HG02571 (cell line): Measurements from ENCODE around the gene LYST.
"Not testable (repeated sequence)": the region's sequence is repeated elsewhere in the genome, so short reads cannot be mapped to it uniquely, and the experiment has no call there.

Experiments
- ATAC-seq: cut with Tn5 transposase; IDR thresholded peaks from one replicate; pipeline ENCODE4 v1.9.1; 2021; ENCODE audit warnings: mild to moderate bottlenecking, moderate library complexity; ENCODE audit not compliant: unreplicated experiment

Gene LYST

DNA sequence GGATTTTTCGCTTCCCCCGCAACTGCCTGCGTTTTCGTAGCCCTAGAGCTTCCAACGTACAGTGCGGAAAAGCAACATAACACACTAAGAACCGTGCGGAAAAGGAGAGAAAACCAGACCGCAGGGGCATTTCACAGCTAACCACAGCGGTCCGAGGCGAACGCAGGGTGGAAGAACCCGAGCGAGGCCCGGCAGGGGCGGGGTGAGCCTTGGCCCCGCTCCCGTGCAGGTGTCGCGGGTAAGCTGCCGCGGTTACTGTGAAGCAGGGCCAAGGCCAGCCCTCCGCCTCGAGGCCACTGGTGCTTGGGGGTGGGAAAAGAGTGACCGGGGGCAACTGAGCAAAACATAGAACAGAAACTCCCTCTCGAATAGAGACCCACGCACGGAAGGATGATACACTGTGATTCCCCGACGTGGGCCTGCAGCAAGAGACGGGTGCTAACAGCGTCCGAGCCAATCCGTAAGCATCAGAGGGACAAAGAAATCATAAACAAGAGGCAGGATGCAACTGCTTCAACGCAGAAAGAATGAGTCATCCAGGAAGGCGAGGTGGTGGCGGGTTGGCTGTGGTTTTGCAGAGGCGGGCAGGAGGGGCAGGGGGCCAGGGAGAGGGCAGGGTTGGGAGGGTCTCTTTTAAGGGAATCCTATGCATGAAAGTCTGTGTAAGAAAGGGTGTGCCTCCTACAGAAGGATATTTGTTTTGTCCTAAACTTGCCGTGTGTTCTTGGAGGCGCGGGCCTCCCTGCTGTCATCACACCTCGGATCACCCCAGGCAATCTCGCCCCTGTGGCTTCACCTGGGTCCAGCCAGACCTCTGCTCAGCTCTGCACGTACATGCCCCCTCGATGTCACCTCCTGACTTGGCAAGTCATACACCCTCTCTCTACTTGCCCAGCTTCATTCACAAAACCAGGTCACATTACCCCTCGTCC, 224.4 kb downstream of the LYST start:
- peak; percentile 49 for ATAC-seq

DNA sequence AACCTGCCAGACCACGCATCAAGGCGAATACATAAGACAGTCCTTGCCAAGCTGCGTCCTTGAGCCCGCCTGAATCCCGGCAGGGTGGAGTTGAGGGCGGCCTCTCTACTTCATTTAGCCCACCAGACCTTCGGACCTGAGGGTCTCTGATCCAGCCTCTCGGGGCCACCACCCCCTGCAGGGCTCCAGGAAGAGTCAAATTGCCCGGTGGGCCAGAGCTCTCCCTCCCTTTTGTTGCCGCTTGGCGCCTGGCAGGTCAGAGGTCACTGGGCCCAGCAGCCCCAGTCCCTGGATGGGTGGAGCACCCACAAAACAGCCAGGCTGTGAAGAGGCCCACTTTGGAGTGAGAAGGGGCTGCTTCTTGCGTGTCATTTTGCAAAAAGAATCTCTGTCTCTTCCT, 226.1 kb downstream of the LYST start:
- ATAC-seq: no peak

GRCh38 chr1:235639226-235640205, 227.2 kb downstream of the LYST start:
- ATAC-seq: no peak

DNA sequence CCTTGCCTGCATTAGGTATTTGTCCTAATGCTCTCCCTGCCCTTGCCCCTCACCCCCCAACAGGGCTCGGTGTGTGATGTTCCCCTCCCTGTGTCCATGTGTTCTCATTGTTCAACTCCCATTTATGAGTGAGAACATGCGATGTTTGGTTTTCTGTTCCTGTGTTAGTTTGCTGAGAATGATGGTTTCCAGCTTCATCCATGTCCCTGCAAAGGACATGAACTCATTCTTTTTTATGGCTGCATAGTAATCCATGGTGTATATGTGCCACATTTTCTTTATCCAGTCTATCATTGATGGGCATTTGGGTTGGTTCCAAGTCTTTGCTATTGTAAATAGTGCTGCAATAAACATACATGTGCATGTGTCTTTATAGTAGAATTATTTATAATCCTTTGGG, 228.1 kb downstream of the LYST start:
- not testable (repeated sequence) for ATAC-seq

DNA sequence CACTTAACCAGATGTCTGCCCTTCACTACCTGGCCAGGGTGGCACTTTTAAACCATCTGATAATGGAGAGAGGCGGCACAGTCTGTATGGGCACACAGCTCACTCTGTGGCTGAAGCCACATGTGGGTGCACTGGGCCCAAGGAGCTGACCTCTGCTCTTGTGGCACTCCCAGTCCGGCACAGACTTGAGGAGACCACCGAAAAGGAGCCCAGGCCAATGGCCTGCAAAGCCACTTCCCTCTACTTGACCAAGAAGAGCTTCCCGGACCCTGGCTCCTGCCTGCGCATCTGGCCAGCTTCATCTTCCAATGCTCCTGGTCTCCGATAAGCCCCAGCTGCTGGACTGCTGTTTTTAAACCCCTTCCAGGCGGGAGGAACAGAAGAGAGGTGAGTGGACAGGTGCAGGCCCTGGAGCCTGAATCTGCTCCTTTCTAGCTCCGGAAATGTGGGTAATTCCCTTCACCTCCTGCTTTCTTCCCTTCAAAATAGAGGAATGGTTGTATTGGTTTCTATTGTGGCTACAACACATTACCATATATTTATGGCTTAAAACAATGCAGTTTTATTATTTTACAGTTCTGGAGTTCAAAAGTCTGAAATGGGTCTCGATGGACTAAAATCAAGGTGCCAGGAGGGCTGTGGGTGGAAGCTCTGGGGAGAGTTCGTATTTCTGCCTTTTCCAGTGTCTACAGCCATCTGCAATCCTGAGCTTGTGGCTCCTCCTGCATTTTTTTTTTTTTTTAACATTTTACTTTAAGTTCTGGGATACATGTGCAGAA, 228.8 kb downstream of the LYST start:
- ATAC-seq: no peak

DNA sequence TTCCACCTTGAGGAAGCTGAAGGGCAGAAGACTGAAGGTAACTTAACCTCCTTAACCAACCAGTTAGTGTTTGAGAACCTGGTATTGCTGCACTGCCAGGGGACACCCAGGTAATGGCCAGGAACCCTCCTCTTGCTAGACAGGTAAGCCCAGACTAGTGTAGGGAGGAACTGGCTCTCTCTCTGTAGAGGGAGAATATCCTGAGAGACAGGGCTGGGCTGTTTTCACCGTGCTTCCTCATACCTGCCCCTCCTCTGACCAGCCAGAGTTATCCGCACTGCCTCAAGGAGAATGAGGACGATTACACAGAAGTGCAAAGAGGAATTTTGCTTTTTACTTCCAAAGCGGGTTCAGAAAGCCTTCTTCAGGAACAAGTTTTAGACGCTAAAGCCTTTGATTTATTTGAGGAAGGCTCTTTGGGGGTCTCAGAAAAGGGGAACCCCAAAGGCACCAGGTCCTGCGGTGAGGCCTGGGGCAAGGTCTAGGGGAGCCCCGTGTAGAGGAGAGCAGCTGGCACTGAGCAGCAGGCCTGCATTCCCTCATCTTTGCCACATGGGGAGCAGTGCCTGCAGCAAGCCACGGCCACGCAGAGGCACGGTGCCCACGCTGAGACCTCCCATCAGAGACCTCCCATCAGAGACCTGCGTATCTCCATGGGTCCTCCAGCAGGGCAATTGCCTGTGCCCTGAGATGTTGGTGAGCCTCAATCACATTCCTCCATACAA, 230.6 kb downstream of the LYST start:
- ATAC-seq: no peak

GRCh38 chr1:235632506-235633401, 234.0 kb downstream of the LYST start:
- peak; percentile 66 for ATAC-seq

DNA sequence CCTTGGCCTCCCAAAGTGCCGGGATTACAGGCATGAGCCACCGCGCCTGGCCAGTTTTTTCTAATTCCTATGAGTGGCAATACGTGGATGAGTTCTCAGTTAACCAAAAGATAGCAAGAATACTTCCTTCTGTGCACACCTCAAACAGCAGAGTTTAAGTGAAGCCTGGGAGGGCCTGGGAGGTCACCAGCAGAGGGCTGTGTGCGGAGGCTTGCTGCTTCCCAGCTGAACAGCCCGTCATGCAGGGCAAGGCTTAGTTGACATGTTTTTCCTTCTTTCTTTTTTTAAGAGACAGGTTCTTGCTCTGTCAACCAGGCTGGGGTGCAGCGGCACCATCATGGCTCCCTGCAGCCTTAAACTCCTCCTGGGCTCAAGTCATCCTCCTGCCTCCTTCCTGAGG, 234.9 kb downstream of the LYST start:
- ATAC-seq: no peak

DNA sequence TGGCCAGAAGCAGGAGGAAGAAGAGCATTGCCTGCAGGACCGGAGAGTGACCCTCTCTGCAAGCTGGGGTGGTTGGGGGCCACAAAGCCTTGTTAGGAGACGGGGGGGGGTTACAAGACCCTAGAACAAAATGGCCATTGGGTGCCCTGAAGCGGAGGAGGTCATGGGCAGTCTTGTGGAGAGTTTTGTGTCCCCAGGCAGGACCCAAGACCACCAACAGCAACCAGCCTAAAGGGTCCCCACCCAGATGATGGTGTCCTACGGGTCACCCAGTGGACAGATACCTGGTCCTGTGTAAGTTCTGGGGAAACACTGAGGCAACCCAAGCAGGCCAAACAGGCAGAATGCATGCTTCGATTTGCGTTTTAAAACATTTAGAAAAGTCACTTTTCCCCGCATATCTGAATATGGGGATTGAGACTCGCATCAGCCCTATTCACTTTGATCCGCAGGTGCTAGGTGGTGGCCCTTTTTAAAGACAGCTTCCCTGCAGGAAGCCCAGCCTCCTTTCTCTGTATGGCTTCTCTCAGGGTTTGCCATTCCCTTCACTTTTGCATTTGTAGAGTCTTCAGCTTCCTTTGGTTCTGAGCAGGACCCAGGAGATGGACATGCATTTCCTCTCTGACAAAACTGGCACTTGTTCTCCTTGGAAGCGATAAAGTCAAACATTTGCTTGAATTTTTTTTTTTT, 238.2 kb downstream of the LYST start:
- no peak for ATAC-seq

- no peak for ATAC-seq
Measured at GRCh38 chr1:235625831-235626230, 240.9 kb downstream of the LYST start.

DNA sequence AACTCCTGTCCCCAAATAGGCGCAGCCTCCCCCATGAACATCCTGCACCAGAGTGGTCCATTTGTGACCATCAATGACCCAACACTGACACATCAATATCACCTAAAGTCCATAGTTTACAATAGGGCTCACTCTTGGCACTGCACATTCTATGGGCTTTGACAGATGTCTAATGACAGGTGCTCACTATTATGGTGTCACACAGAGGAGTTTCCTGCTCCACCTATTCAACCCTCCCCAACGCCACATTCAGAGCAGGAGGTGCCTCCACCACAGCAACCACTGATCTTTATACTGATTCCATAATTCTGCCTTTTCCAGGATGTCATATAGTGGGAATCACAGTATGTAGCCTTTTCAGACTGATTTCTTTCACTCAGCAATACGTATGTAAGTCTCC, 241.4 kb downstream of the LYST start:
- no peak for ATAC-seq

GRCh38 chr1:235624721-235625333, 241.9 kb downstream of the LYST start:
- ATAC-seq: no peak

DNA sequence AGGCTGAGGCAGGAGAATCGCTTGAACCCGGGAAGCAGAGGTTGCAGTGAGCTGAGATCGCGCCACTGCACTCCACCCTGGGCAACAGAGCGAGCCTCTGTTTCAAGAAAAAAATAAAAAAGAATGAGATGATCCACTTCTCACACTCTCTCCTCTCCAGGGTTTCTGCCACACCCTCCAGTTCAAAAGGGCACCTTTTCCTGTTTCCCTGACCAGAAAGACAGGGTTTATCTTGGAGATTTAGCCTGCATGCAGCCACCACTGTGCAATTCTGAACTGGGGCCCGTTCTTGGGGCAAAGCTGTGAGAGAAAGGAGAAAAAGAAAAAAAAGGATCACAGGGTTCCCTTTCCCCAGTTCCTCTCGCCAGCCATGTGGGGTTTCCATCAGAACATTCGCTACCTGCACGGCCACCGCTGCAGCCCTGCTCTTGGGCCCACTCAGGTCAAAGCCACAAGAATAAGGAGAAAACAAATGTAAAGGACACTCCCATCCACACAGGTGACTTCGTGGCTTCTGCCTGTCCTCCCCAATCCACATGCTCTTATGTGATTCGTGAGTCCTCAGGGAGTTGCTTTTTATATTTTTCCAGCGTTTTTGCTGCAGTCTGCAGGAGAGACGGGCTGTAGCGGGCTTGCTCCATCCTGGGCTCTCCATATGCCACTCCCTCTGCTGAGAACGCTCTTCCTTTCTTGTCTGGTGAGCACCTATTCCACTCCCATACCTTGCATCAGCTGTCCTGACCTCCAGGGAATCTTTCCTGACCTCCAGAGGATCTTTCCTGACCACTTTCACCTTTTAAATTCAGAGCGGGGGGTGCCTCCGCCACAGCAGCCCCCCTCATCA, 243.5 kb downstream of the LYST start:
- ATAC-seq: no peak

DNA sequence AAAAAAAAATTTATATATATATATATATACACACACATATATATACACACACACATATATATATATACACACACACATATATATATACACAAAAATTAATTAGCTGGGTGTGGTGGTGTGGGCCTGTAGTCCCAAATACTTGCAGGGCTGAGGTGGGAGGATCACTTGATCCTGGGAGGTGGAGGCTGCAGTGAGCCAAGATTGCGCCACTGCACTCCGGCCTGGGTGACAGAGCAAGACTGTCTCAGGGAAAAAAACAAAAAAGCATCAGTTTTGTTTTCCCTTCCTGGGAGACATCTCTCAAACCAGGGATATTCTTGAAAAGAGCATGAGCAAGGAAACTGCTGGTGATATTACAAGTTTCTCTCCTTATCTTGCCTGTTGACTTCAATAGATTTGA, 247.6 kb downstream of the LYST start:
- ATAC-seq: not testable (repeated sequence)

GRCh38 chr1:235617808-235618207, 248.9 kb downstream of the LYST start:
- ATAC-seq: no peak

- ATAC-seq: no peak
Measured at GRCh38 chr1:235617140-235617539, 249.6 kb downstream of the LYST start.

DNA sequence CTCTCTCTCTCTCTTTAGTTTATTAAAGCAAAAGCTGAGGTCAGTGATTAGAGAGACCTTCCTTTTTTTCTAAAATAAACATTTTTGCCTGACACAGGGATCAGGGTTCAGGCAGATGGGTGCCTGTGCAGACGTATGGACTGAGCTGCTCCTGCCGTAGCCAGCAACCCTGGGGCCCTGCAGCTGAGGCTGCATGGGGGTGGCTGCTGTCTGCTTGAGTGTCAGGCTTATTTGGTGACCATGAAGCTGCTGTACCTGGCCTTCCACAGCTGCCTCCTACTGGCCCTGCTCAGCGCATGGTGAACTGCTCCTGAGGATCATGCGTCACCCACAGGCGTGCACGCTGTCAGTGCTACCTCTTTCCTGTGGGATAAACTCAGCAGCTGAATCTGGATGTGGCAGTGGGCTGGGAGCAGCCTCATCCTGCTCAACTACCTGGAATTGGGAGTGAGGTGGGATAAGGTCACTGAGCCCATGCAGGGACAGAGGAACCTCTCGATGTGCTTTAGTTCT, 252.2 kb downstream of the LYST start:
- no peak for ATAC-seq
